Loucy (cell line): ENCODE results near the gene CAGE1.

Source experiments
- H2AFZ ChIP-seq: fragments of 200-600 bp; sonication (generic); 2 replicates; pipeline ENCODE4 v1.6.0; 2016; ENCODE audit warnings: antibody characterized with exemption, mild to moderate bottlenecking, low read length, moderate library complexity
- H3F3A ChIP-seq: fragments of 200-600 bp; 2 replicates; pipeline ENCODE4 v1.6.0; 2016; ENCODE audit warnings: antibody characterized with exemption, low read depth, mild to moderate bottlenecking
- H3K27me3 ChIP-seq: fragments of 200-600 bp; sonication (generic); 2 replicates; pipeline ENCODE4 v1.6.1; 2014; ENCODE audit warnings: low read length, mild to moderate bottlenecking; ENCODE audit not compliant: insufficient read depth, poor library complexity, severe bottlenecking
- H3K36me3 ChIP-seq: fragments of 200-600 bp; sonication (generic); 2 replicates; pipeline ENCODE4 v1.6.1; 2016; ENCODE audit warnings: low read length; ENCODE audit not compliant: insufficient read depth
- H3K4me1 ChIP-seq: fragments of 200-600 bp; sonication (generic); 2 replicates; pipeline ENCODE4 v1.5.1; 2014; ENCODE audit warnings: low read length, mild to moderate bottlenecking; ENCODE audit not compliant: insufficient read depth, poor library complexity, severe bottlenecking
- H3K4me2 ChIP-seq: fragments of 200-600 bp; sonication (generic); 2 replicates; pipeline ENCODE4 v1.6.0; 2014; ENCODE audit warnings: antibody characterized with exemption, low read length, low read depth, mild to moderate bottlenecking; ENCODE audit not compliant: poor library complexity, severe bottlenecking
- H3K4me3 ChIP-seq: fragments of 200-600 bp; sonication (generic); 2 replicates; pipeline ENCODE4 v1.5.1; 2014; ENCODE audit warnings: low read length, mild to moderate bottlenecking, mixed read lengths; ENCODE audit not compliant: poor library complexity, severe bottlenecking
- H3K79me2 ChIP-seq: fragments of 200-600 bp; sonication (generic); 2 replicates; pipeline ENCODE4 v1.6.1; 2014; ENCODE audit warnings: low read length; ENCODE audit not compliant: insufficient read depth
- H3K9ac ChIP-seq: fragments of 200-600 bp; sonication (generic); 2 replicates; pipeline ENCODE4 v1.6.0; 2014; ENCODE audit warnings: mild to moderate bottlenecking, low read depth, low read length, moderate library complexity; ENCODE audit not compliant: poor library complexity, severe bottlenecking
- H3K9me2 ChIP-seq: fragments of 200-600 bp; sonication (generic); replicated peaks from 2 replicates; pipeline ENCODE4 v1.6.1; 2016; ENCODE audit warnings: low read depth, low read length, mixed read lengths
- H3K9me3 ChIP-seq: fragments of 200-600 bp; sonication (generic); 2 replicates; pipeline ENCODE4 v1.6.1; 2014; ENCODE audit warnings: mild to moderate bottlenecking, antibody characterized with exemption, low read length, low read depth; ENCODE audit not compliant: insufficient read depth
- H4K20me1 ChIP-seq: fragments of 200-600 bp; sonication (generic); 2 replicates; pipeline ENCODE4 v1.6.0; 2014; ENCODE audit warnings: antibody characterized with exemption, low read length, mild to moderate bottlenecking; ENCODE audit not compliant: insufficient read depth, poor library complexity, severe bottlenecking
- CTCF ChIP-seq: fragments of 200-600 bp; sonication (generic); conservative IDR thresholded peaks from 2 replicates; pipeline ENCODE4 v1.5.1; 2014; ENCODE audit warnings: mild to moderate bottlenecking, antibody characterized with exemption, low read length
- EZH2phosphoT487 ChIP-seq: fragments of 200-600 bp; IDR thresholded peaks from 2 replicates; pipeline ENCODE4 v1.6.1; 2018; ENCODE audit warnings: antibody characterized with exemption, mild to moderate bottlenecking, moderate library complexity, borderline replicate concordance

CAGE1 gene

DNA sequence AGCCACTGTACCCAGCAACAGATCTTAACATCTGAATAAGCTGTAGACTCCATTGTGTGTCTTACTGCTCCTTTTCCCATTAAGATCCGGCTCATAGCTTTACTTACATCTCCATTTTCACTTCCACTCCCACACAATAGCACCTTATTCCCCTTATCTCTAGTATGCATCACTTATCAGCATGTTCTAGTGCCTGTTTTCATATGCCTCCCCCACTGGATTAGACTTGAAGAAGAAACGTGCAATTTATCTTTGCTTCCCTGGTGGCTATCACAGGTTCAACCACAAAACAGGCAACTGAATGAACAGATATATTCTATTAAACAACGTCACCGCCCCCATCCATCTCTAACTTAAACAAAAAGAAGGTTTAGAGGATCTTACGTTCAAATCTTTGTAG lies 88.6 kb downstream of the CAGE1 start:
- Histone ChIP-seq H3K79me2 (peaks cover 52% of the 10 kb centered on the region), H3K36me3 (peaks cover 93% of the 10 kb centered on the region), H2AFZ (no peak overlapping the region), H4K20me1 (peaks cover 53% of the 10 kb centered on the region), H3K27me3 (no peaks in the 10 kb centered on the region), H3K4me2 (no peak overlapping the region), H3K4me1 (peaks cover 27% of the 10 kb centered on the region), H3K9me3 (no peaks in the 10 kb centered on the region), H3K9ac (no peak overlapping the region), H3K9me2 (no peaks in the 10 kb centered on the region), H3K4me3 (no peak overlapping the region), H3F3A (no peaks in the 10 kb centered on the region)
- no peak for TF ChIP-seq EZH2phosphoT487
- TF ChIP-seq CTCF: no peak

- H3K9me2 ChIP-seq: no peaks in the 10 kb centered on the region
- peaks cover 26% of the 10 kb centered on the region for H3K79me2 ChIP-seq
- no peak overlapping the region for H2AFZ ChIP-seq
- no peaks in the 10 kb centered on the region for H3K9me3 ChIP-seq
- no peaks in the 10 kb centered on the region for H3K27me3 ChIP-seq
- no peak overlapping the region for H3K9ac ChIP-seq
- H4K20me1 ChIP-seq: peaks cover 43% of the 10 kb centered on the region
- H3K4me1 ChIP-seq: peaks cover 19% of the 10 kb centered on the region
- H3K4me3 ChIP-seq: no peak overlapping the region
- no peak for TF ChIP-seq CTCF
- no peak for TF ChIP-seq EZH2phosphoT487
- peaks cover 85% of the 10 kb centered on the region for H3K36me3 ChIP-seq
- H3K4me2 ChIP-seq: no peak overlapping the region
- no peaks in the 10 kb centered on the region for H3F3A ChIP-seq
Observed at GRCh38 chr6:7298113-7298512, 91.4 kb downstream of the CAGE1 start.

DNA sequence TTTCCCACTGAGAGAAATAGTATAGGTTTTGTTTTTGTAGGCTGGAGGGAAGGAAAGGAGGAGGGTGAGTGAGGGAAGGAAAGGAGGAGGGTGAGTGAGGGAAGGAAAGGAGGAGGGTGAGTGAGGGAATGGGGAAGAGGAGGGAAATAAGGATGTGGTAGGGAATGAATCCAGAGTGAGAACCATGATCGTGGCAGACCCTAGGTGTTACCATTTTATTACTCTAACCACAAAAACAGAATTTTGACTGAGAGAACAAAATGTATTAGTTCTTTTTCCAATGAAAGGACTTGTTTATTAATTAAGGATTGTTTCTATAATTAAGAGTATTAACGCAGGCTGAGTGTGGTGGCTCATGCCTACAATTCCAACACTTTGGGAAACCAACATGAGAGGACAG lies 92.9 kb downstream of the CAGE1 start:
- Histone ChIP-seq H3K9me3 (no peaks in the 10 kb centered on the region), H3F3A (no peaks in the 10 kb centered on the region), H4K20me1 (peaks cover 40% of the 10 kb centered on the region), H3K9me2 (no peaks in the 10 kb centered on the region), H3K36me3 (peaks cover 84% of the 10 kb centered on the region), H3K79me2 (peaks cover 22% of the 10 kb centered on the region), H3K9ac (no peak overlapping the region), H3K4me1 (peaks cover 19% of the 10 kb centered on the region), H2AFZ (no peak overlapping the region), H3K4me2 (peak overlapping the region; percentile 17), H3K4me3 (no peak overlapping the region), H3K27me3 (no peaks in the 10 kb centered on the region)
- TF ChIP-seq EZH2phosphoT487 (no peak), CTCF (no peak)
